Stimulated activated CD4-positive, alpha-beta T cell treated with anti-CD3 and anti-CD28 coated beads, Interleukin-15, amount 100 ng/mL, for 48 hours (primary cell): Measurements from ENCODE around the gene IGFBP7.

Experiments
- DNase-seq, 2 donors: peaks; one replicate each; pipeline ENCODE4 v3.0.0-alpha.2; 2020; ENCODE audit warnings: low read depth in 2 of 2

IGFBP7 gene

GRCh38 chr4:57043347-57044251 lies 66.6 kb downstream of the IGFBP7 start:
- DNase-seq: no peak

GRCh38 chr4:57042711-57043169 lies 67.4 kb downstream of the IGFBP7 start:
- no peak for DNase-seq

GRCh38 chr4:57041020-57041419 lies 69.2 kb downstream of the IGFBP7 start:
- DNase-seq: no peak

- DNase-seq: no peak
These were observed 69.7 kb downstream of the IGFBP7 start for GRCh38 chr4:57040510-57040909.

GRCh38 chr4:57039345-57039744 lies 70.8 kb downstream of the IGFBP7 start:
- no peak for DNase-seq

- DNase-seq: peak in 1 of 2 donors; percentile 2
These were observed 72.1 kb downstream of the IGFBP7 start for GRCh38 chr4:57037982-57038604.

GRCh38 chr4:57034520-57034919 lies 75.7 kb downstream of the IGFBP7 start:
- DNase-seq: no peak

- no peak for DNase-seq
These were observed 87.1 kb downstream of the IGFBP7 start for GRCh38 chr4:57023104-57023503.

- DNase-seq: no peak
These were observed 89.6 kb downstream of the IGFBP7 start for GRCh38 chr4:57020467-57021101.

GRCh38 chr4:57018980-57019379 lies 91.2 kb downstream of the IGFBP7 start:
- DNase-seq: no peak

- DNase-seq: no peak
These were observed 96.6 kb downstream of the IGFBP7 start for GRCh38 chr4:57013543-57014120.

GRCh38 chr4:56999751-57000150 lies 110.4 kb downstream of the IGFBP7 start:
- no peak for DNase-seq

- no peak for DNase-seq
These were observed 114.7 kb downstream of the IGFBP7 start for GRCh38 chr4:56995525-56995924.

- no peak for DNase-seq
These were observed 119.9 kb downstream of the IGFBP7 start for GRCh38 chr4:56990109-56990905.

- no peak for DNase-seq
These were observed 123.2 kb downstream of the IGFBP7 start for GRCh38 chr4:56986952-56987351.

GRCh38 chr4:56986192-56986591 lies 124.0 kb downstream of the IGFBP7 start:
- DNase-seq: no peak

- no peak for DNase-seq
These were observed 128.4 kb downstream of the IGFBP7 start for GRCh38 chr4:56981795-56982201.
